LNCAP (cell line): ENCODE results near the gene LYPD8.

Experiments
- TF ChIP-seq, protein P1 (sequence below): fragments of 450-650 bp; IDR thresholded peaks from 2 replicates; pipeline ENCODE4 v1.5.1; 2017; ENCODE audit warnings: mild to moderate bottlenecking

The LYPD8 gene, protein sequence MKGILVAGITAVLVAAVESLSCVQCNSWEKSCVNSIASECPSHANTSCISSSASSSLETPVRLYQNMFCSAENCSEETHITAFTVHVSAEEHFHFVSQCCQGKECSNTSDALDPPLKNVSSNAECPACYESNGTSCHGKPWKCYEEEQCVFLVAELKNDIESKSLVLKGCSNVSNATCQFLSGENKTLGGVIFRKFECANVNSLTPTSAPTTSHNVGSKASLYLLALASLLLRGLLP

GRCh38 chr1:248755517-248755916 is at the start of gene LYPD8:
LYPD8 (minus strand) TSS chr1:248755759; CDS start chr1:248751081, 4,678 bp downstream.
- TF ChIP-seq, protein P1, sequence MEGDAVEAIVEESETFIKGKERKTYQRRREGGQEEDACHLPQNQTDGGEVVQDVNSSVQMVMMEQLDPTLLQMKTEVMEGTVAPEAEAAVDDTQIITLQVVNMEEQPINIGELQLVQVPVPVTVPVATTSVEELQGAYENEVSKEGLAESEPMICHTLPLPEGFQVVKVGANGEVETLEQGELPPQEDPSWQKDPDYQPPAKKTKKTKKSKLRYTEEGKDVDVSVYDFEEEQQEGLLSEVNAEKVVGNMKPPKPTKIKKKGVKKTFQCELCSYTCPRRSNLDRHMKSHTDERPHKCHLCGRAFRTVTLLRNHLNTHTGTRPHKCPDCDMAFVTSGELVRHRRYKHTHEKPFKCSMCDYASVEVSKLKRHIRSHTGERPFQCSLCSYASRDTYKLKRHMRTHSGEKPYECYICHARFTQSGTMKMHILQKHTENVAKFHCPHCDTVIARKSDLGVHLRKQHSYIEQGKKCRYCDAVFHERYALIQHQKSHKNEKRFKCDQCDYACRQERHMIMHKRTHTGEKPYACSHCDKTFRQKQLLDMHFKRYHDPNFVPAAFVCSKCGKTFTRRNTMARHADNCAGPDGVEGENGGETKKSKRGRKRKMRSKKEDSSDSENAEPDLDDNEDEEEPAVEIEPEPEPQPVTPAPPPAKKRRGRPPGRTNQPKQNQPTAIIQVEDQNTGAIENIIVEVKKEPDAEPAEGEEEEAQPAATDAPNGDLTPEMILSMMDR = no peak

DNA sequence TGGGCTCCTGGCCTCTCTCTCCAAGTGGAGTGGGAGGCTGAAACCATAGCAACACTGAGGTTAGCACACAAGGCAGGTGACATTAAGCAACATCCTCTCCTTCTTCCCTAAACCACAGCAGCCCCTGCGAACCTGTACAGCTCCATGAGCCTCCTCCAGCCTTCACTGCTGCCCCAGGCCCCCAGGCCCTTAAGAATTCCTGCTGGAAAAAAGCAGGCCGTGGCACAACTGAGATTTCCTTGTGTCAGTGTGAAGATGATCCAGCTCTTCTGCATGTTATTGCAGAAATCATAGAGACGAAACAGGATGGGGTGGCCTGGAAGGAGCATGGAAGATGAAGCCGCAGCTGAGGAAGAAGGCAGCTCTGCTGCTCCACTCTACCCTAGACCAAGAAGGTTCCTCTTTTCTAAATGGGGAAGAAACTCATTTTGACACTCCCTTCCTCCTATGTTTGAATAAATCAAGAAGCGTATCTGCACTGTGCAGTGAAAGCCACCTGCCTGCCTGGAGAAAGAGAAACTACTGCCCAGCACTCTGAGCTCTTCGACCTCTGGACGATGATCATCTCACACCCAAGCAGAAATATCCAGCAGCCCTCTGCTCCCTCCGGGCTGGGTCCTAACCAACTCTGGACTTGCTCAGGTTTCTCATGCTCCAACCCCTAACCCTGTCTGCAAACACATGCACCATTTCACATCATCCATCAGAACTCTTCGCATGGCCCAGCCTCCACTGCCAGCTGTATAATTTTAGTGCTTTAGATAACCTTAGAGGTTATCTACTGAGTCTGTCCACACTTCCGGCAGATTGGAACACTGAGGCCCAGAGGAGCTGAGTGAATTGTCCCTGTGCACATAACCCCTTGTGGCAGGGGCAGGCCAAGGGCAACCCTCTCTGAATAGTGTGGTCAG is 49.5 kb upstream of the LYPD8 start:
- TF ChIP-seq, protein P1 = no peak

- TF ChIP-seq, protein P1 = no peak
Measured at GRCh38 chr1:248802454-248802853, 46.9 kb upstream of the LYPD8 start.

DNA sequence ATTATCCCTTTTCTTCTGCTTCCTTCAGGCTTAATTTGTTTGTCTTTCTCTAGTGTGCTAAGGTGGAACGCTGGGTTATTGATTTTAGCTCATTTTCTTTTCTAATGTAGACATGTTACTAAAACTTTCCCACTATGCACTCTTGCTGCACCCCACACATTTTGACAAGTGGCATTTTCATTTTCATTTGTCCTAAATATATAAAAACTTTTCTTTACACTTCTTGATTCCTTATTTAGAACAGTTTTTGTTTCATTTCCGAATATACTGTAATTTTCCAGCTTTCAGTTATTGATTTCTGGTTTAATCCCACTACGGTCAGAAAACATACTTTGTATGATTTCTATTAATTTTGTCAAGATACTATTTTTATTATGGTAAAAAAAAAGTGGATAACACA is 44.9 kb upstream of the LYPD8 start:
- TF ChIP-seq, protein P1 = no peak

DNA sequence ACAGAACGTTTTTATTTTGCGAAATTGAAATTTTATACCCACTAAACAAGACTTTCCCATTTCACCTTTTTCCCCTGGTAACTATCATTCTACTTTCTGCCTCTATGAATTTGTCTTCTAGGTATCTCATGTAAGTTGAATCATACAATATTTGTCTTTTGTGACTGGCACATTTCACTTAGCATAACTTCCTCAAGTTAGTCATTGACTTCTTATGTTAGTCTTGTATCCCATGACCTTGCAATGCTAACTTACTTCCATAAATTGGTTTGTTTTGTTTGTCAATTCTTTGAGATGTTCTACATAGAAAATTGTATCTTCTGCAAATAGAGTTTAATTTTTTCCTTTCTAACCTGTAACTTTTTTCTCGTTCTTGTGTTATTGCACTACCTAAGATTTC is 43.2 kb upstream of the LYPD8 start:
- TF ChIP-seq, protein P1 = no peak

- TF ChIP-seq, protein P1 = no peak
Measured at GRCh38 chr1:248793592-248793991, 38.0 kb upstream of the LYPD8 start.

- TF ChIP-seq, protein P1 = no peak
Measured at GRCh38 chr1:248792342-248792741, 36.8 kb upstream of the LYPD8 start.
